Neural progenitor cell (in vitro differentiated cells): Measurements from ENCODE around the gene ABCD2.

Experiments
- CTCF ChIP-seq: fragments of 200-600 bp; sonication (generic); IDR thresholded peaks from 2 replicates; pipeline ENCODE4 v1.5.1; 2017; ENCODE audit warnings: antibody characterized with exemption, mild to moderate bottlenecking
- EZH2 ChIP-seq: fragments of 200-600 bp; sonication (generic); IDR thresholded peaks from 2 replicates; pipeline ENCODE4 v1.6.1; 2017; ENCODE audit warnings: antibody characterized with exemption, mild to moderate bottlenecking, moderate library complexity
- EZH2phosphoT487 ChIP-seq: fragments of 200-600 bp; sonication (generic); IDR thresholded peaks from 2 replicates; pipeline ENCODE4 v1.6.1; 2017; ENCODE audit warnings: antibody characterized with exemption

GRCh38 chr12:39510001-39510400, 109.6 kb downstream of the ABCD2 start:
- TF ChIP-seq CTCF: no peak
- TF ChIP-seq EZH2: no peak
- TF ChIP-seq EZH2phosphoT487: no peak
